ENCODE results near the gene KCTD1.

KCTD1 gene

DNA sequence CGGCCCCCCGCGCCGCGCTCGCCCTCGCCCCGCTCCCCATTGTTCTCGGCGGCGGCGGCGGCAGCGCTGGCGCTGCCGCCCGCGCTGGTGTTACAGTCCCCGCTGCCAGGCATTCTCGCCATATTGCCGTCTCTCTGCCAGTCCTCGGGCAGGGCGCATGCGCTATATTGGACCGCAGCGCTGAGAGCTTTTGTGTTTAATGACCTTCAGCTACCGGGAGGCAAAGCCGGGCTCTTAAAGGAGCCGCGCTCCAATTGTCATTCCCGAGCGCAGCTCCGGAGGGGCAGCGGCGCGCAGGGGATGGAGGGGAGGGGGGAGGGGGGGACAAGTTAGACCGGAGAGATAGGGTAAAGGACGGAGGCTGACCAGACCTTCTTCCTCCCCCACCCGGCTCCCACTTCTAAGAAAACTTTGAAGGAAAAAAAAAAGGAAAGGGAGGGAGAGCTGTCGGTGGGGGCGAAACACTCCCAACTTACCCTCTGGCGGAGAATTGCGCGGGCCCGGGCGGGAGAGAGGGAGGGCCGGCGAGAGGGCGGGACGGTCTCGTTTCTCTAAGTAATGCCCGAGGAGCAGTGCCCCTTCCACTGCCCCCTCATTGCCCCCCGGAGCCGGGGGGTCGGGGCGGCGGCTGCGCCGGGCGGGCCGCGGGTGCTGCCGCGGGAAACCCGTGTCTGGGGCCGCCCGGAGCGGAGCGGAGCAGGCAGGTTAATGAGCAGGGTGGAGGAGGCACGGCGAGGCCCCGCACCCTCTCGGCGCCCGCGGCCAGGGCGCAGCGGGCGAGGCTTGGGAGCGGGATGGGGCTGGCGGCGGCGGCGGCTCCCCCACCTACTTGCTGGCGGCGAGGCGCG is at the start of gene KCTD1:
TSS of gene KCTD1 (minus strand) at position 139 of the 848 bp plus-strand sequence. CDS start at position 122, 17 bp downstream.
- DNase-seq (ENCODE audit: low read depth): peak; percentile 72

DNA sequence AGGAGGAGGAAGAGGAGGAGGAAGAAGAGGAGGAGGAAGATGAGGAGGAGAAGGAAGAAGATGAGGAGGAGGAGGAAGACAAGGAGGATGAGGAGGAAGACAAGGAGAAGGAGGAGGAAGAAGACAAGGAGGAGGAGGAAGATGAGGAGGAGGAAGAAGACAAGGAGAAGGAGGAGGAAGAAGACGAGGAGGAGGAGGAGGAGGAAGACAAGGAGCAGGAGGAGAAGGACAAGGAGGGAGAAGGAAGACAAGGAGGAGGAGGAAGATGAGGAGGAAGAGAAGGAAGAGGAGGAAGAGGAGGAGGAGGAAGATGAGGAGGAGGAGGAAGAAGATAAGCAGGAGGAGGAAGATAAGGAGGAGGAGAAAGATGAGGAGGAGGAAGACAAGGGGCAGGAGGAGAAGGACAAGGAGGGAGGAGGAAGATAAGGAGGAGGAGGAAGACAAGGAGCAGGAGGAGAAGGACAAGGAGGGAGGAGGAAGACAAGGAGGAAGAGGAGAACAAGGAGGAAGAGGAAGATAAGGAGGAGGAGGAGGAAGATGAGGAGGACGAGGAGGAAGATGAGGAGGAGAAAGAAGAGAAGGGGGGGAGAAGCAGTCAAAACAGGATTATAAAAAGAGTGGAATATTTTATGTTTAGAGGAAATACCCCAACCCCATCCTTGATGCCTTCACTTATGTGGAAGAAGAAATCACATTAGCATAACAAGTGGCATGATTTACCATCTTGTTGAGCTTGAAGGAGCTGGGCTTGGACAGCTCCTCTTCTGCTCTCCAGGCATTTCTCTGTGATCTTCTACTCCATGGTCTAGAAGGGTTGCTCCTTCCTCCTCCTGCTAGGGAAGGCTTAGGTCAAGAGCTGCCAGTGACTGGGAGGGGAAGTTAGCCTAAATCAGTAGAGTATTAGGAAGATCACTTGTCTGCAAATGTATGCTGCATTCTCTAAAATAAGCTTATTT is 45.3 kb upstream of the KCTD1 start:
- DNase-seq (ENCODE audit: low read depth): no peak

DNA sequence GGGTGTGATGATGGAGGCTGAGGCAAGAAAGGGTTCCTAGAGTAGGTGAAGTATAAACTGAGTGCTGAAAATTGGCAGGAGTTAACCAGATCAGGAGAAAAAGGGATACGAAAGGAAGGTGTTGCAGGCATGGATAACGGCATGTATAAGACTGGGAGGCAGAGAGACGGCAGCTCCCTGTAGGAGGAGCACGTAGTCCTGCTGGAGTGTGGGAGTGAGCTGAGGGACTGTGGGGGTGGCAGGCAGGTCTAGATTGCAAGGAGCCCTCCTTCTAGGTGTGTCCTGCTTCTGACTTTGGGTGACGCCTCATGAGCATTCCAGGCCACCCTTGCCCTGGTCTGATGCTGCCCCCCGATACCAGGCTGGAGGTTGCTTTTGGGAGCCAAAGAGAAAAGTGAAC is 36.4 kb upstream of the KCTD1 start:
- no peak for DNase-seq (ENCODE audit: low read depth)

DNA sequence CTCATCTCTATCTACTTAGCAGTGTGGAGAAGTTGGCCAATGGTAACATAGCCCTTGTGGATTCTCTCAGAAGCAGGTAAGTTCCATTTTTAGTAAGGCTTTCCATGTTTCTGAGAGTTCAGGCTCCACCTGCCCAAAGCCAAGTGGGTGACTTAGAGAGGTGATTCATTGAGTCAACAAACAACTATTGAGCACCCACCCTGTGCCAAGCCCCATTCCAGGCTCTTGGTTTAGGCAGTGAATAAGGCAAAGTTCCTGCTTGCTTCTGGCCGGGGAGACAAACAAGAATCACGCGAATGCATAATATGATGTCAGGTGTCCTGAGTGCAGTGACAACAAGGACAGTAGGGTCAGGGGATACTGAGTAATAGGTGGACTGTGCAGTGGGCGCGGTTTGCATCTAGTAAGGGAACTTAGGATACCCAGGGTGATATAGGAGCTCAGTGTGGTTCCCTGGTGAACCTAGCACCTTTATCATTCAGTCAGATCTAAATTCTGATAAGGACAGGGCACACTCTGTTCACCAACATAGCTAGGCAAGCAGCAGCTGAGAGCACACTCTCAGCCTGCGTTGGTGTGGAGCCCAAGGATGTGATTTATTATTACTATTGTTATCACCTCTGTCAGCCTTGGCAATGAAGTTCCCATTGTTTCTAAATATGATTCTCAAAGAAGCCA is 31.7 kb upstream of the KCTD1 start:
- DNase-seq (ENCODE audit: low read depth): no peak

DNA sequence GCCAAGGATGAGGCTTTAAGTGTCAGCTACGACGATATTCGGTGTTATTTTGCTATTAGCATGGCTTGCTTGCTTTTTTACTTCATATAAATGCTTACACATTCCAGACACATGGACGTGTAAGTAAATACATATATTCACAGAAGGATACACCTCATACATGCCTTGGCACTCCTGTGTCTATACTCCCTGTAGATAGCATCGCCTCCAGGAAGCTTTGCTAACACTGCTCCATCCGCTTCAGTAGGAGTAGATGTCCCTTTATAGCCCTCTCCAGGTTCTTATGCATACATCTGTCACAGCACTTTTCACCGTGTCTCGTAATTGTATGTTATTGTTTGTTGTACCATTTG is 27.5 kb upstream of the KCTD1 start:
- DNase-seq (ENCODE audit: low read depth): no peak

DNA sequence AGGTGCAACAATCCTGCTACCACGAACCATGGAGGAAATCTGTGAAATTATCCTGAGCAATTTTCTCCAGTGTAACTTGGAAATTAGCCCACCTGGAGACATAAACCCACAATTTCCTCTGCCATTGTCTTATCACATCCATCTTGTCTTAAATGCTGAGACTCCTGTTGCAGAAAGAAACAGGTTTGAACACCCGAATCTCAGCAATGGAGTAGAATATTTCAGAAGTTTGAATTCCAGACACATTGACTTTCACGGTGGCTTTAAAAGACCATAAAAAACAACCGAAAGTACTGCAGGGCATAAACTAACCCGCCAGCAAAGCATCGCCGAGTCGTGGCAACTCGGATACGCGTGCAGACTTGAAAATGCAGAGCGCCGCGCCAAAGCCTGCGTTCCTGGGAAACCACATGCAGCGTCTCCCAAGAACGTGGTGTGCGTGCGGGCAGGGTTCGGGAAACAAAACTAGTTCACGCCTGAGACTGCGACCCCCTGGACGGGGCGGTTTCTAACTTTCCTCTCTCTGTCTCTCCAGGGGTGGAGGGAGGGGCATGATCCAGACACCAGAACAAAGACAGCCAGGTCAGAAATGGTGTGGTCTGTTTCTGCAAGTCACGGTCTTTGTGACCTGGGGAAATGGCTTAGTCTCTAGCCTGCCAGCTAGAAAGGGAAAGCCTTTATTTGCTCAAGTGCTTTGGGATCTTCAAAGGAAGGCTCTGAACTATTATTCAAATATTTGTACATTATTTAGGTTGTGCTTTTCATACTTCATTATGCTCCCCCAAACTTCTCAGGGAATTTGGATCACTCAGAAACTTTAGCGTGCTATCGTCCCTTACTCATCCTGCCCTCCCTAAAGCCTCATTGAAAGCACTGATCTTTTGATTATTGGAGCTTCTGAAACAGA is 26.9 kb upstream of the KCTD1 start:
- peak; percentile 21 for DNase-seq (ENCODE audit: low read depth)

DNA sequence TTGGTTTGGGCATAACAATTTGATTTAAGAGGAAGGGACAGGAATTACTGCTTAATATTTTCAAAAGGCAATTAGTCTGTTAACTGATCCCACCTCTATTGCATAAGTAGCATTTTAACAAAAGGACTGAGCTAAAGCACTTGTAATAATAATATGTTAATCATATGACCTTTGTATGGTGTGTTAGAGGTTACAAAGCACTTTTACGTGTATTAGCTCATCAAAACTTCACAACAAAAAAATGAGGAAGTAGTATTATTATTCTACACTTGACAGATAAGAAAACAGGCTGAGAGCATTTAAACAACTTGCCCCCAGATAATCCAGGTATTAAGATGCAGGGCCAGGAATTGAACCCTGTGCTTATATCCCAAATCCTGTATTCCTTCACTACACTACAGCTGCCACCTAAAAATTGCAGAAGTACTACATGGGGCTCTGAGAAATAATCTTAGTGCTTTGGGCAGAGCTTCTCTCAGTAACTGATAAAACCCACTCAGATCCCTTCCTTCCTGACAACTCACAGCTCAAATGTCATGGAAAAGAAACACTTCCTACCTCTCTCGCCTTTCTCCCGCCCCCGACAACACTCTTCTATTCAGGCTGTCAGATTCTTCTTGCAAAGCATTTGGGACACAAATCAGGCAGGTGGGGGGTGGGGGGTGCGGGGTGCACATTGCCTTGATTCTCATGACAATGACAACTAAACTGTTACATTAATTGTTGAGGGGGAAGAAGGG is 20.7 kb upstream of the KCTD1 start:
- DNase-seq (ENCODE audit: low read depth): no peak

DNA sequence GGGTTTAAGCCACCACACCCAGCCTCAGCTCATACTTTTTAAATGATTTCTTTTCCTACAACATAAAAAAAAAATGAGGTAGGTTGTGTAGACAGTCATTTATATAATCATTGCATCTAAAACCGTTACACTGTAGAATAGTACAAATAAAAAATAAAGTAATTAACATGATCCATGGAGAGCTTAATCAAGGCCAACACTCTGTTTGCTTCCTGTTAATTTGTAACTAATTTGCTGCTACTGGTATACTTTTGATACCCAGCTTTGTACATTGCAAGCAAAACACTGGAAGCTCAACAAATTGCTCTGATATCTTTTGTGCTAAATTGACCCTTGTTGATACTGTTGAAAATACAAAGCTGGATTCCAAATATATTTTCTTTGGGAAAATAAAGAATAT is 20.2 kb upstream of the KCTD1 start:
- DNase-seq (ENCODE audit: low read depth): no peak

DNA sequence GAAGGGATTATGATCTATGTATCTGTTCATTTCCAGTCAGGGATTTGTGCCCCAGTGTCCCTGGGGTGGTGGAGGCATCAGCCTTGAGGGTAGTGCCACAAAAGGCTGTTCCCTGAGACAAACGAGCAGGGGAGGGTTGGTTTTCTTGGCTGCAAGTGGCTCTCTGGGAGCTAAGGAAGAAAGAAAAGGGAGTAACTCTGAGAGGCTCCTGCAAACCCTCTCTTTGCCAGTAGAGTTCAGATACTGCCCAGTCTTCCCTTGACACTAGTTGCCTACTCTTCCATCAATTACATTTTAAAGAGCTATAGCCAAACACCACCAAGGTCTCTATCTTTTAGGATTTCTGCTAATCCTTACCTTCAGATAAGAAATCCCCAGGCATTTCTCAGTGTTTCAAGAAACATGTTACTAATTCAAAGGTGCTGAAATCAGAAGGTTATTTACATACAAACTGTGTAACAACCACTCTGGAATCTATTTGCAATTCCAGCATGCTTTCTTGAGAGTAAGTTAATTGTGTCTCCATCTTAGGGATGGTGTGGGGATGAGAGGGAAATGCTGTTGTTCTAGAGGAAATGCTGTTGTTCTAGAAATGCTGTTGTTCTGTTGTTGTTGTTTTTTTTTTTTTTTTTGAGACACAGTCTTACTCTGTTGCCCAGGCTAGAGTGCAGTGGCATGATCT is 18.7 kb upstream of the KCTD1 start:
- DNase-seq (ENCODE audit: low read depth): no peak

DNA sequence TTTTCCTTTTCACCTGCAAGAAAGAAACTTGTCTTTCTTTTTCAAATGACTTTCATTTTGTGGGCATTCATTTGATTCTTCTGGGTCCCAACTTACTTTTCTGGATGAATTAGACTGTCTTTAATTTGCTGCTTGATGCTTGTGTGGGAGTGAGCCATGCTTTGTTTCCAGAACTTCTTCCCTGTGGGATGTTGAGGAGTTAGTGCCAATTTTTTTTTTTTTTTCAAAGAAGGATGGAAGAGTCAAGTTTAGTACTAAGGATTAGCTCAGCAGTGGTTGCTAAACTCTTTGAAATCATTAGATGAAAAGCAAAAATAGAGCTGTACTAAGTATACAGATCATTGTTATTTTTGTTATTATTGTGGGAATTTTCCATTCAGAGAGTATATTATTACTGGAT is 17.2 kb upstream of the KCTD1 start:
- peak; percentile 31 for DNase-seq (ENCODE audit: low read depth)

DNA sequence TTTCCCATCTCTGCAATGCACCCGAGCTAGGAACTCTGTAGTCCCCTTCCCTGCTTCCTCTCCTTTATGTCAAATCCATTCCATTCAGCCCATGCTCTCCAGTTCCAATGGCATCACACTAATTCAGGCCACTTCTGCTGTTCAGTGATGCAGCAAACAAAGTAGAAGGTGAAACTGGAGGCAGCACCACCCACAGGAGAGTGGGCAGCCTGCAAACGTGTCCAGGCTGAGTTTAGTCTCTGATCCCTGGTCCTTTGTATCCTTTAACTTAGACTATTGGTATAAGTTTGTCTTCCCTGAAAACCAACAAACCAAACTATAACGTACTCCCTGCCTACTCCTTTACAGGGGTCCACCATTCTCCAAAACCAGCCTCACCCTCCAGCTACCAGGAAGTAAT is 14.7 kb upstream of the KCTD1 start:
- DNase-seq (ENCODE audit: low read depth): no peak

DNA sequence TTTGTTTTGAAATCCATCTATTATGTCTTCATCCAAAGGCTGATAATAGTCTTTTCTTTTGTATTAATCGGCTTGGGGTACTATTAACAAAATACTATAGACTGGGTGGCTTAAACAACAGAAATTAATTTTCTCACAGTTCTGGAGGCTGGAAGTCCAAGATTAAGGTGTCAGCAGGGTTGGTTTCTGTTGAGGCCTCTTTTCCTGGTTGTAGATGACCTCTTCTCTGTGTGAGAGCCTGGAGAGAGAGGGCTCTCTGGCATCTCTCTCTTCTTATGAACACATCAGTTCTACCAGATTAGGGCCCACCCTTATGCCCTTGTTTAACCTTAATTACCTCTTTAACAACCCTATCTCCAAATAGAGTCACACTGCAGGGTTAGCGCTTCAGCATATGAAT is 14.2 kb upstream of the KCTD1 start:
- DNase-seq (ENCODE audit: low read depth): no peak

DNA sequence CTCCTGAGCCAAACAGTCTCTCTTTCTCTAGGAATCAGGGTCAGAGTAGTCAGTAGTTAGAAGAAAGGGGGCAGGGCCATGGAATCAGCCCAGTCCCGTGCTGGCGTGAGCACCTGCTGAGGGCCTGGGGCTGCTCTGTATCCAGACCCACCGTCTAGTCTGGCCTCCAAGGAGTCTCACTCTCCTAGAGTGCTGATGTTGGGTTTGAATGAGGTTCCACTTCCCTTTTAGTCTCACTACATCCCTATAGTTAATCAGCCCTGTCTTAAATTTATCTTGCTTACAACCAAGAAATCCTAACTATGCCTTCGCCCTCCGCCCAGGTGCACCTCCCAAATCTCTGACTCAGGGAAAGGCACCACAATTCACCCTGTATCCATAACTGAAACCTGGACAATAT is 13.4 kb upstream of the KCTD1 start:
- no peak for DNase-seq (ENCODE audit: low read depth)

DNA sequence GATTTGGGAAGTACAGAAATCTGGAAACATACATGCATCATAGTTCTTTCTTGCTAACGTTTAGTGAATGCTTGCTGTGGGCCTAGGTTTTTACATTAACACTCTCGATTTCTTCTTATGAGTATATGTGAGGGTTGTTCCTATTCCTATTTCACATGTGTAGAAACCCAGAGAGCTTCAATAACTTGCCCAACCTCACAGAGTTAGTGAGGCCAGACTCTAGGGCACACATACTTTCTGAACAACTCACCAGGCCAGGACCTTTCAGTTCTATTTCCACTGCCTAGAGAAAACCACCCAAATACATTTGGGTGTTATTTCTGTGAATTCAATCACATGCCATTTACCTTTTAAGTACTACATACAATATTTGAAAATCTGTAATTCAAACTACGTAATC is 8.2 kb upstream of the KCTD1 start:
- DNase-seq (ENCODE audit: low read depth): peak; percentile 41

DNA sequence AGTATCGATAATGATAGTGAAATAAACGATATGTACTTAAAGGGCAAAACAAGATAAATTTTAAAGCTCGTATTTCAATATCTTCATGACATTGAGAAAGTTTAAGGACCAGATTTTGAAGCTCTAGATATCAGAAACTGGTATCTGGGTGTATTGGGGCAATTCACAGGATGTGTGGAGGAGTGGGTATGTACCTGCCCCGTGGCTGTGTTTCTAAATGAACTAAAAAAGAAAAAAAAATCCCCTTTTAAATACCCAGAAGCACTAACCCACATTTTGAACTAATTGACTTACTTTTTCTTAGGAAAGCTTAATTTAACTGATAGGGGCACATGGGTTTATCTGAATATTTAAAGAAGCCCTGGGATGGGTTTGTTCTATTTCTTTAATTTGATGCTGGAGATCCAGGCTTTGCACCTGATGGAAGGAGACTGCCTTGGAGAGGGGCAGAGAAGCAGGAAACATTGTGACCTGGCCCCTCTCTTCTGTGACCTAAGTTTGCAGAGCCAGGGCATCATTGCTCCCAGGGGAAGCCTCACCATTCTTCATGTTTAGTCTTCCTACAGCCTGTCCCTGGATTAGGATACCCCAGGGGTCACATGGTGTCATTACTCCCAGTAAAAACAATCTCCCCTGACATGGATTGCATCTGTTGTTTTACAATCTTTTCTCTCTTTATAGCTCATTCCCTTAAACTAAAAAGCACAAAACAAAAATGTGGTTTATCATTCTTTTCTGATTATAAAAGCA is 7.6 kb upstream of the KCTD1 start:
- no peak for DNase-seq (ENCODE audit: low read depth)

DNA sequence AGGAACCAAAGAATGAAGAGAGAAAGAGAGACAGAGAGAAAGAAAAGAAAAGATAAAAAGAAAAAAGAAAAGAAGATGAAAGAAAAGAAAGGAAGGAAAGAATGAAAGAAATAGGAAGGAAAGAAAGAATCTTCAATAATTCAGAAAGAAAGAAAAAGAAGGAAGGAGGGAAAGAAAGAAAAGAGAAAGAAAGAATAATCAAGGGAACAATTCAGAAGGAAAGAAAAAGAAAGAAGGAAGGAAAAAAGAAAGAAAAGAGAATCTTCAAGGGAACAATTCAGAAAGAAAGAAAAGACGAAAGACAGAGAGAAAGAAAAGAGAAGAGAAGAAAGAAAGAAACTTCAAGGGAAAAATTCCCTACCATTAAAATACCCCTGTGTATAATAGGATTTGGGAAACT is 5.6 kb upstream of the KCTD1 start:
- no peak for DNase-seq (ENCODE audit: low read depth)

DNA sequence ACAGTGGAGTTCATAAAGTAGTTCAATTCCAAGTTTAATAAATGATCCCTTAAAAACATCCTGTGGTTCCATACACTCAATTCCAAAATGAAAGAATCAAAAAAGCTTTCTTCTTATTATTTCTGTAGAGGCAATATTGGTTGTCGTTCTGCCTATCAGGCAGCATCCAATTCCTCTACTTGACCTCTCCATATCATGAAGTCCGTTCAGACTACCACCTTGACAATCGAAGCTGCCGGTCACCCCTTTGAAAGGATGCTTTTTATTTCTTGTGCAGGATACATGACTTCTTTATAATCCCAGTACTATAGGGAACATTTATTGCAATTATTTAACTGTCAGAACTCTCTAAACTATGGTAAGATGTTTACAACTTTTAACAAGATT is 3.3 kb upstream of the KCTD1 start:
- DNase-seq (ENCODE audit: low read depth): no peak

DNA sequence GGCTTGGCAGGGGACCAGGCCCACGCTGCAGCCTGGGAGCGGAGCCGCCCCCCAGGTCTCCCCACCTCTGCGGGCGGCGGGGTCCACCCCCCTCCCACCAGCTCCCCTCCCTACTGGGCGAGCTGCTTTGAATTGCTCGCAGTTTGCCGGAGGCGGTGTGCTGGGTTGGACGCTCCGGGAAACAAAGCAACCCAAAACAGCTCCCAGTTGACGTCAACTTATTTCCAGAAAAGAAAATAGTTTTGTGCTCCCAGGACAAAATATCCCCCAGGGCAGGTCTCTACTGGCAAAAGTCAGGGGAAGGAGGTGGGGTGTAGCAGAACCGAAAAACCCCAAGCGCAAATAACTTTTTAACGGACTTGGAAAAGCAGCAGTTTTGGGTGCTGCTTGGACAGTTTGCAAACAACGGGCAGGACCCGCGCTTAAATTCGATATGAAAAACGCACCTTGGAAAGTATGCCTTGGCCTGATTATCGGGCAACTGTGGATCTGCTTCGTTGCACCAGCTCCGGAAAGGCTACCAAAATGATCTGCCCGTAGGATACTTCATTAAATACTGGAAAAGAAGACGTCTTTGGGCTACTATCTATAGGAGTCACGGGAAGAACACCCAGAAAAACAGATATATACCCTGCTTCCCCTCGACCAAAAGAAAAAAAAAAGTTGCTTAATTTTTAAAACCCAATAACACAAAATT is 2.8 kb upstream of the KCTD1 start:
- DNase-seq (ENCODE audit: low read depth): no peak

Data from stromal cell of bone marrow (primary cell).